Cardiac muscle cell (in vitro differentiated cells and primary cell): ENCODE measurements around the gene OR6B2. TPM values are rescaled to one million over a fixed set of nuclear protein-coding genes. Genes with fewer than 3 reads are reported as not detected.

Source experiments
- DNase-seq, 2 donors: peaks; one replicate each; pipeline versions ENCODE4 v3.0.0 to v3.0.0-alpha.2; 2010 to 2017; ENCODE audit warnings: low read depth in 1 of 2, low spot score in 1 of 2
- H3K27ac ChIP-seq: fragments of 200-600 bp; sonication (generic); 2 replicates; pipeline ENCODE4 v1.5.1; 2016
- H3K27me3 ChIP-seq: fragments of 200-600 bp; sonication (generic); 2 replicates; pipeline ENCODE4 v1.6.0; 2016; ENCODE audit warnings: control low read depth
- H3K36me3 ChIP-seq: fragments of 200-600 bp; sonication (generic); 2 replicates; pipeline ENCODE4 v1.5.1; 2016; ENCODE audit warnings: control low read depth
- H3K4me1 ChIP-seq: fragments of 200-600 bp; sonication (generic); 2 replicates; pipeline ENCODE4 v1.8.1; 2017; ENCODE audit warnings: low read depth, mild to moderate bottlenecking, mixed run types
- H3K4me3 ChIP-seq: fragments of 200-600 bp; sonication (generic); 2 replicates; pipeline ENCODE4 v1.5.1; 2016; ENCODE audit warnings: mild to moderate bottlenecking
- H3K9me3 ChIP-seq: fragments of 200-600 bp; sonication (generic); 2 replicates; pipeline ENCODE4 v1.5.1; 2017; ENCODE audit warnings: low read depth, mild to moderate bottlenecking, control low read depth
- polyA plus RNA-seq: library from polyadenylated mRNA; unstranded; fragments of >200 nt; fragmentation: Nextera tagmentation; extraction: Ambion mirVana; gene quantifications from 2 replicates; pipeline ENCODE4 v1.2.1, GENCODE V29; 2016
- total RNA-seq: library from RNA; depleted of rRNA; stranded (reverse); fragments of >200 nt; gene quantifications from 2 replicates; pipeline ENCODE4 v1.2.3, GENCODE V29; 2016
- TF ChIP-seq, protein P1 (sequence below): IDR thresholded peaks from 2 replicates; pipeline ENCODE4 v1.5.1; 2012; ENCODE audit warnings: low read depth, mild to moderate bottlenecking, low read length

OR6B2 gene
- total and polyA plus RNA-seq, 2 experiments from 2014 or later, result not detected

DNA sequence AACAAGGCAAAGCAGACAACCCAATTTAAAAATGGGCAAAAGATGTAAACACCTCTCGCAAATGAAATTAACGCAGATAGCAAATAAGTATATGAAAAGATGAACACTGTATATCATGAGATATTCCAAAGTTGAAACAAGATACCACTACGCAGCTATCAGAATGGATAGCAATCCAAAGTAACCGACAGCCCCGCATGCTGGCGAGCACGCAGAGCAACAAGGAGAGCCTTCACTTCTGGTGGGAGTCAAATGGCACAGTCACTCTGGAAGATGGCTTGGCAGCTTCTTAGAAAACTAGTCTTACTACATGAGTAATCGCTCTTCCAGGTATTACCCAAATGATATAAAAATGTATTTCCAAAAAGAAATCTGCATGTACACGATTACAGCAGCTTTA lies 6.4 kb downstream of the OR6B2 start:
- no peak for DNase-seq
- Histone ChIP-seq H3K4me3 (peak overlapping the region; percentile 64), H3K27ac (no peak overlapping the region), H3K9me3 (no peaks in the 10 kb centered on the region), H3K27me3 (no peaks in the 10 kb centered on the region), H3K36me3 (peaks cover 16% of the 10 kb centered on the region), H3K4me1 (peaks cover 7% of the 10 kb centered on the region)
- TF ChIP-seq, protein P1, sequence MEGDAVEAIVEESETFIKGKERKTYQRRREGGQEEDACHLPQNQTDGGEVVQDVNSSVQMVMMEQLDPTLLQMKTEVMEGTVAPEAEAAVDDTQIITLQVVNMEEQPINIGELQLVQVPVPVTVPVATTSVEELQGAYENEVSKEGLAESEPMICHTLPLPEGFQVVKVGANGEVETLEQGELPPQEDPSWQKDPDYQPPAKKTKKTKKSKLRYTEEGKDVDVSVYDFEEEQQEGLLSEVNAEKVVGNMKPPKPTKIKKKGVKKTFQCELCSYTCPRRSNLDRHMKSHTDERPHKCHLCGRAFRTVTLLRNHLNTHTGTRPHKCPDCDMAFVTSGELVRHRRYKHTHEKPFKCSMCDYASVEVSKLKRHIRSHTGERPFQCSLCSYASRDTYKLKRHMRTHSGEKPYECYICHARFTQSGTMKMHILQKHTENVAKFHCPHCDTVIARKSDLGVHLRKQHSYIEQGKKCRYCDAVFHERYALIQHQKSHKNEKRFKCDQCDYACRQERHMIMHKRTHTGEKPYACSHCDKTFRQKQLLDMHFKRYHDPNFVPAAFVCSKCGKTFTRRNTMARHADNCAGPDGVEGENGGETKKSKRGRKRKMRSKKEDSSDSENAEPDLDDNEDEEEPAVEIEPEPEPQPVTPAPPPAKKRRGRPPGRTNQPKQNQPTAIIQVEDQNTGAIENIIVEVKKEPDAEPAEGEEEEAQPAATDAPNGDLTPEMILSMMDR, result no peak

DNA sequence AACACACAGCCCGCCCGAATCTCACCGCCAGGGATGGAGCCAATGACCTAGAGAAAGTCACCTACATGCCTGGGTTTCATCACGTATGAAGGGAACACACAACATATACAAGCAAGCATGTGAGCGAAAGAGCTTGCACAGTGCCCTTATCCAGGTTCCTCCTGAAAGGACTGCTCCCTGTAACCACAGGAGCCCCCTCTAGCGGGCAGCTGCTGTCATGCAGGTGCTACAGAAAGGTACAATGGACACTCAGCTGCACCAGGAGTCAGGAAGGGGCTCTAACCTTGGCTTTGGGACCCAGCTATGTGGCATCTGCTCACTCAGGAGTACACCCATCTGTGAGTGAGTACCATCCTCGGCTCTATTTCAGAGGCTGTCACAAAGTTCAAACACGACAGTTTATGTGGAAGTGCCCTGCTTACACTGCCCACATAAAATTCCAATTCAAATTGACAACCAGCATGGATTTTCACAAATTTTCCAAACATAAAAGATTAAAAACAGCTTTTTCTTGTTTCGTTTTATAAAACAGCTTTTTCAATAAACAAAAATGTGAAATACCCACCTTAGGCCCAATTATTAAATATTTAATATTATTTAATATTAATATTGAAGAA lies 8.6 kb downstream of the OR6B2 start:
- Histone ChIP-seq H3K27me3 (no peaks in the 10 kb centered on the region), H3K36me3 (peaks cover 32% of the 10 kb centered on the region), H3K4me1 (peaks cover 7% of the 10 kb centered on the region), H3K9me3 (no peaks in the 10 kb centered on the region), H3K4me3 (no peak overlapping the region), H3K27ac (no peak overlapping the region)
- TF ChIP-seq, protein P1, result peak; percentile 96
- DNase-seq, result peak; percentile 62 to 77

- no peak for DNase-seq
- H3K27ac ChIP-seq, result no peak overlapping the region
- H3K36me3 ChIP-seq, result peaks cover 46% of the 10 kb centered on the region
- TF ChIP-seq, protein P1, result no peak
- no peaks in the 10 kb centered on the region for H3K27me3 ChIP-seq
- H3K4me3 ChIP-seq, result no peak overlapping the region
- no peaks in the 10 kb centered on the region for H3K9me3 ChIP-seq
- no peaks in the 10 kb centered on the region for H3K4me1 ChIP-seq
Observed at GRCh38 chr2:240018071-240018750, 12.0 kb downstream of the OR6B2 start.

DNA sequence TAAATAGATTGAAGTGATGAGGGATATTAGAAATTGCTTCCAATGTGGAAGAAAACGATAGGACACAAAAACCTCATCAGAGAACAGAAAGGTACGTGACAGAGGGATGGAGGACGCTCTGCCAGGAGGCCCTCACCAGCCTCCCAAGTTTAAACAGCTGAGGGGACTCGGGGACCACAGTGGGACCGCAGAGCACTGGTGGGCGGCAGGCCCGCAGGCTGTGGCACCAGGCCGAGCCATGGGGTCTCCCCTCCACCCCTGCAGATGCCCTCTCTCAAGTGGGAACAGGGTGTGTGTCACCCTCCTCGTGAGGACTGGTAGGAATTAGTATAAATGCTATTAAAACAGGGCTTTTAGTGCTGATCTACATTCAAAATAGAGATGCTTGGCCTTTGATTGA lies 15.9 kb downstream of the OR6B2 start:
- TF ChIP-seq, protein P1, result no peak
- DNase-seq, result no peak
- Histone ChIP-seq H3K9me3 (no peaks in the 10 kb centered on the region), H3K27me3 (no peaks in the 10 kb centered on the region), H3K4me1 (peaks cover 5% of the 10 kb centered on the region), H3K4me3 (no peak overlapping the region), H3K27ac (no peak overlapping the region), H3K36me3 (peaks cover 54% of the 10 kb centered on the region)

GRCh38 chr2:240013343-240013742 lies 16.9 kb downstream of the OR6B2 start:
- H3K4me1 ChIP-seq, result peaks cover 5% of the 10 kb centered on the region
- H3K27me3 ChIP-seq, result no peaks in the 10 kb centered on the region
- no peaks in the 10 kb centered on the region for H3K9me3 ChIP-seq
- no peak overlapping the region for H3K27ac ChIP-seq
- peak in 1 of 2 donors; percentile 25 for DNase-seq
- no peak overlapping the region for H3K4me3 ChIP-seq
- TF ChIP-seq, protein P1, result peak; percentile 41
- peaks cover 51% of the 10 kb centered on the region for H3K36me3 ChIP-seq
